Thyroid gland (tissue), 4 donors: Measurements from ENCODE around the gene MINDY4. TPM values are rescaled to one million over a fixed set of nuclear protein-coding genes. Genes with fewer than 3 reads are reported as not detected.

ENCODE experiments used
- DNase-seq, 2 donors: peaks; one replicate each; pipeline ENCODE4 v3.0.0-alpha.2; 2019
- H3K27ac ChIP-seq, 3 donors: fragments of 200-600 bp; sonication (generic); 1 replicate in 2 of 3; 2 replicates in 1 of 3; pipeline ENCODE4 v1.5.1; 2016 to 2019; ENCODE audit warnings: mild to moderate bottlenecking in 1 of 3, moderate library complexity in 1 of 3
- H3K27me3 ChIP-seq: fragments of 200-600 bp; sonication (generic); one replicate; pipeline ENCODE4 v1.5.1; 2019
- H3K36me3 ChIP-seq, 2 donors: fragments of 200-600 bp; sonication (generic); one replicate each; pipeline ENCODE4 v1.5.1; 2016 to 2019
- H3K4me1 ChIP-seq, 2 donors: fragments of 200-600 bp; sonication (generic); one replicate each; pipeline ENCODE4 v1.5.1; 2017 to 2019
- H3K4me3 ChIP-seq, 3 donors: fragments of 200-600 bp; sonication (generic); replicated peaks in 1 of 3; 1 replicate in 2 of 3; 2 replicates in 1 of 3; pipeline ENCODE4 v1.5.1; 2016; ENCODE audit warnings: mild to moderate bottlenecking in 1 of 3
- H3K9me3 ChIP-seq: fragments of 200-600 bp; sonication (generic); one replicate; pipeline ENCODE4 v1.5.1; 2017
- POLR2A ChIP-seq, 2 donors: fragments of 450-650 bp; IDR thresholded peaks; one replicate each; pipeline ENCODE4 v1.6.1; 2017; ENCODE audit warnings: antibody characterized with exemption in 2 of 2, mild to moderate bottlenecking in 2 of 2, moderate library complexity in 1 of 2
- WGBS, 2 donors: methylation state at CpG; one replicate each; pipeline ENCODE4 v1.1.5; 2017; 5-methylcytosine and 5-hydroxymethylcytosine counted together
- intact Hi-C: fragments of 100-400 bp; cut with DNase I; formaldehyde crosslinking; loops from one replicate; pipeline ENCODE4 v1.15.1; 2023
- total RNA-seq, 4 donors: library from RNA; depleted of rRNA; stranded (reverse); fragments of >200 nt; gene quantifications; one replicate each; pipeline ENCODE4 v1.2.3, GENCODE V29; 2016
- TF ChIP-seq, protein P1 (sequence below), 6 experiments: fragments of 200-600 bp in 3 of 6; fragments of 450-650 bp in 3 of 6; sonication (generic) in 3 of 6; IDR thresholded peaks; one replicate each; pipeline ENCODE4 v1.5.1; 2016 to 2019; ENCODE audit warnings: antibody characterized with exemption in 6 of 6, mild to moderate bottlenecking in 2 of 6, inconsistent platforms in 1 of 6, moderate library complexity in 1 of 6

MINDY4 gene
- total RNA-seq, 4 donors from 2014 or later = 17.9 to 33.2 (median 29.7) TPM

DNA sequence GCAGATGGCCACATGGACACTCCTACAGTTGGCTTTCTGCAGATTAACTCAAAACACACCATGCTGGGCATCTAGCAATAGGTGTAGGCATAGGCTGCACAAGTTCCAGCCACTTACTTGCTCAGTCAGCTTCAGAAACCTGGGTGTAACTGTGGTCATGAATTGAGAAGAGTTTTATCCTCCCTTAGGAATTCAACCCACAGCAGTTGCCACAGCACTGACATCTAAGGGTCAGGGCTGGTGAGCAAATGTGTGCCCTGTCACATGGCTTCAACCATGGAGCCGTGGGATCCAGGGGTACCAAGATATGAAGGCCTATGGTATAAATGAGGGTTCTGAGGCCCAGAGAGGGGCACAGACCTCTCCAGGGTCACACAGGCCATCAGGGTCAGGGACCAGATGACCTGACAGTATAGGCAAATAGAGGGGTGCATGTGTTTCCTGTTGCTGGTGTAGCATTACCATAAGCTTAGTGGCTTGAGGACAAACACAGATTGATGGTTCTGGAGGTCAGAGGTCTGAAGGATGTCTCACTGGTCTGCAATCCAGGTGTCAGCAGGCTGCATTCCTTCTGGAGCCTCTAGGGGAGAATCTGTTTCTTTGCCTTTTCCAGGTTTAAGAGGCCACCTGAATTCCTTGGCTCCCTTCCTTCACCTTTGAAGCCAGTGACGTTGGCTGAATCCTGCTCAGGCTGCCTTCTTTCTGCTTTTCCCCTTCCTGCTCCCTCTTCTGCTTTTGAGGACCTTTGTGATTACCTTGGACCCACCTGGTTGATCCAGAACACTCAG is 24.1 kb downstream of the MINDY4 start:
- intact Hi-C loops = loop anchor here (5.0 kb wide), 2 partner anchors 92 to 327 kb away; no protein-coding TSS in a partner anchor
- peak; percentile 58 to 70 for DNase-seq
- Histone ChIP-seq H3K27ac (peak overlapping the region; percentile 33 to 71 (median 64)), H3K4me1 (peaks cover 21 to 40% of the 10 kb centered on the region in 2 donors), H3K27me3 (no peaks in the 10 kb centered on the region), H3K36me3 (peaks cover 0 to 9% of the 10 kb centered on the region in 2 donors), H3K9me3 (no peaks in the 10 kb centered on the region), H3K4me3 (no peak overlapping the region)
- 57 to 58% methylated on average over 2 of the region's 2 CpGs for WGBS, 2 donors
- no peak for TF ChIP-seq POLR2A (IDR thresholded peaks at IDR 0.05)
- TF ChIP-seq, protein P1, sequence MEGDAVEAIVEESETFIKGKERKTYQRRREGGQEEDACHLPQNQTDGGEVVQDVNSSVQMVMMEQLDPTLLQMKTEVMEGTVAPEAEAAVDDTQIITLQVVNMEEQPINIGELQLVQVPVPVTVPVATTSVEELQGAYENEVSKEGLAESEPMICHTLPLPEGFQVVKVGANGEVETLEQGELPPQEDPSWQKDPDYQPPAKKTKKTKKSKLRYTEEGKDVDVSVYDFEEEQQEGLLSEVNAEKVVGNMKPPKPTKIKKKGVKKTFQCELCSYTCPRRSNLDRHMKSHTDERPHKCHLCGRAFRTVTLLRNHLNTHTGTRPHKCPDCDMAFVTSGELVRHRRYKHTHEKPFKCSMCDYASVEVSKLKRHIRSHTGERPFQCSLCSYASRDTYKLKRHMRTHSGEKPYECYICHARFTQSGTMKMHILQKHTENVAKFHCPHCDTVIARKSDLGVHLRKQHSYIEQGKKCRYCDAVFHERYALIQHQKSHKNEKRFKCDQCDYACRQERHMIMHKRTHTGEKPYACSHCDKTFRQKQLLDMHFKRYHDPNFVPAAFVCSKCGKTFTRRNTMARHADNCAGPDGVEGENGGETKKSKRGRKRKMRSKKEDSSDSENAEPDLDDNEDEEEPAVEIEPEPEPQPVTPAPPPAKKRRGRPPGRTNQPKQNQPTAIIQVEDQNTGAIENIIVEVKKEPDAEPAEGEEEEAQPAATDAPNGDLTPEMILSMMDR (IDR thresholded peaks at IDR 0.05) = peak in 3 of 6 experiments; percentile 19 to 52 (median 41)

DNA sequence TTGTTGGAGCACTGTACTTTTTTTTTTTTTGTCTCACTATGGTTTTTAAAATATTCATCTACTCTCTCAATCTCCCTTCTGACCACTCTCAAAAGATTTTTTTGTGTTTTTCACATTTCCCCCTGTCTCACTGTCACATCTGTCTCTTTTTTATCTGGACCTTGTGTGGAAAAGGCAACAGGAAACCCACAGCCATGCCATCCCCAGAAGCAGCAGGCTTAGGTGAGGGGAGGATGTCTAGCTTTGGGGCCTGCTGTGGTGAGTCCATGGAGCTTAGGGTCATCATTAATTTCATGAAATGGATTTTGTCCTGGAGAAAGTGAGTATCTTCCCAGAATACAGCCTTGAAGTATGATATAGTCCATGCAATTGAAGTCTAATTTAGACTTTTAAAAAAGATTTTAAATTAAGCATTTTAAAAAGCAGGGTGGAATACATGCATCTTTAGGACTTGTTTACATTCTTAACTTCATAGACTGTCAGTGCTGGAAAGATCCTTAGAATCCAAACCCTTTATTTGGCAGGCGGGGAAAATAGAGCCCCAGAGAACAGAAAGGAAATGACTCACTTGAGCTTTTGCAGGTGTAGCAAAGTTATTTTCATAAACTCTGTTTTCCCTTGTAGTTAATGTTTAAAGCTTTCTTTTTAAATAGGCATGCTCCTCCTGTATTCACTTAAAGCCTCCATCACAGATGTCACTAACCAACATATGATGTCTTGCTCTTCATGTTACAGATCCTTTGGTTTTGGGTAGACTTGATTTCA is 25.1 kb downstream of the MINDY4 start:
- peak overlapping the region; percentile 33 to 71 (median 64) for H3K27ac ChIP-seq
- no peaks in the 10 kb centered on the region for H3K9me3 ChIP-seq
- H3K4me3 ChIP-seq = no peak overlapping the region
- no peak for TF ChIP-seq POLR2A (IDR thresholded peaks at IDR 0.05)
- TF ChIP-seq, protein P1 (IDR thresholded peaks at IDR 0.05) = no peak
- intact Hi-C loops = loop anchor here (5.0 kb wide), 2 partner anchors 91 to 326 kb away; no protein-coding TSS in a partner anchor
- peaks cover 0 to 8% of the 10 kb centered on the region in 2 donors for H3K36me3 ChIP-seq
- WGBS, 2 donors = 71 to 75% methylated on average over 1 of the region's 1 CpG
- peaks cover 21 to 47% of the 10 kb centered on the region in 2 donors for H3K4me1 ChIP-seq
- no peak for DNase-seq
- no peaks in the 10 kb centered on the region for H3K27me3 ChIP-seq

DNA sequence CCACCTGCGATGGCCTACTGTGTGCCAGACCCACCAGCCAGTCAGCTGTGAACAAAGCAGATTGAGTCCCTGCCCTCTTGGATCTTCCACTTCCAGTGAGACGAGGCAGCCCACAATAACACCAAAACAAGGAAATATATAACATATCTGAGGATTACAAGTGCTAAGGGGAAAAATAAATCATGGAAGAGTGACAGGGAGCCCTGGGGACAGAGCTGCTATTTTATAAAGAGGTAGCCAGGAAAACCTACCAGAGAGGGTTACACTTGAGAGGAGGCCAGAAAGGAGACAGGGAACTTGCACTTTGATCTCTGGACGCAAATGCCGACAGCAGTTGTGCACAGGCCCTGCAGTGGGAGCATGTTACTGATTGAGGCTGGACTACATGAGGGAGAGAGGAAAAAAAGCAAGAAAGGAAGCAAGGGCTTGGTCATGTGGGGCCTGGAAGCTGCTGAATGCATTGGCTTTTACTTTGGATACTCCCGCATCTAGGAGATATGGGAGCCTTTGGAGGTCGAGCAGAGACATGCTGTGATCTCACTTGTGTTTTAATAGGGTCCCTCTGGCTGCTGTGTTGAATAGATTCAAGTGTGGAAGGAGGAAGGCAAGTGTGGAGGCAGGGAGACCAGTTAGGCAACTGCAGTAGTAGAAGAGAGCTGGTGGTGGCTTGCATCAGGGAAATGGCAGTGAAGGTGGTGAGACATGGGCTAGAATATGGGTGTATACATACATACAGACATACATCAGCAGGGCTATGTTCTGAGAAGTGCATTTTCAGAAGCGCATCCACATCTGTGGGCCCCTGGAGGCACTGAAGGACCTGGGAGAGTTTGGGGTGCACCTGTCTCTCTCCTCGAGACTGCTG is 26.2 kb downstream of the MINDY4 start:
- H3K4me3 ChIP-seq = no peak overlapping the region
- 72 to 77% methylated on average over 8 of the region's 8 CpGs for WGBS, 2 donors
- DNase-seq = no peak
- H3K4me1 ChIP-seq = peaks cover 21 to 47% of the 10 kb centered on the region in 2 donors
- intact Hi-C loops = loop anchor here (5.0 kb wide), 2 partner anchors 90 to 325 kb away; no protein-coding TSS in a partner anchor
- peak overlapping the region in 1 of 3 donors; percentile 2 for H3K27ac ChIP-seq
- TF ChIP-seq, protein P1 (IDR thresholded peaks at IDR 0.05) = no peak
- no peak for TF ChIP-seq POLR2A (IDR thresholded peaks at IDR 0.05)
- no peaks in the 10 kb centered on the region for H3K9me3 ChIP-seq
- no peaks in the 10 kb centered on the region for H3K36me3 ChIP-seq
- H3K27me3 ChIP-seq = no peaks in the 10 kb centered on the region

DNA sequence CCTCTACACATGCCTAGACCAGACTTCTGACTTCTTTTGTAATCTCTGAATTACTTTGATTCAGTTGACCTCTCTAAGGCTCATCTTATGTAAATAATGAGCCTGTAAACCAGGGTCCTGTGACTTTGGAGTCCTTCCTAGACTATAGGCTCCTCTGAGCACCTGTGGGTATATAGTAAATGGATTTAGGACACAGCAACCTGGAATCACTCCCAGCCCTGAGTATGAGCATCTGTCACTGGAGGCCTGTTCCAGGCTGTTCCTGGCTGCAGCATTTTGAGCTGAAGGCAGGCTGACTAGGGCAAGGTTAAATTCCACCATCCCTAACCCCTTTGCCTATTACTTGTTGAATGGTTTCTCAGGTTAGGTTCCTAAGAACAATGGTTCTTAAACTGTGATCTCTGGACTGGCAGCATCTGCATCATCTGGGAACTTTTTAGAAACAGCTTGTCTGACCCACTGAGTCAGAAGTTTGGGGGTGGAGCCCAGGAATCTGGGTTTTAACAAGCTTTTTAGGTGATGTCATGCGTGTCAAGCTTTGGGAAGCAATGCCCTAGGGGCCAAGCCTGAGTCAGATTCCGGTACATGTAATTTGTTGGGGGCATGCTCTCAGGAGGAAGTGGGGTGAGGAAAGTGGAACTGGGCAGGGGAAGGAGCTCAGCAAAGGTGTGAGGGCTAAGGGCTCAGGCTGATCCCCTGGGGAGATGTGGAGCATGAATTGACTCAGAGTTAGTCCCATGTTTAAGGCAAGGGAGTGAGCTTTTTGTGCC is 28.2 kb downstream of the MINDY4 start:
- no peak for TF ChIP-seq POLR2A (IDR thresholded peaks at IDR 0.05)
- no peak overlapping the region for H3K4me3 ChIP-seq
- intact Hi-C loops = loop anchor here (5.0 kb wide), 2 partner anchors 88 to 323 kb away; no protein-coding TSS in a partner anchor
- H3K27ac ChIP-seq = peak overlapping the region in 1 of 3 donors; percentile 32
- DNase-seq = peak in 1 of 2 donors; percentile 31
- no peaks in the 10 kb centered on the region for H3K9me3 ChIP-seq
- no peaks in the 10 kb centered on the region for H3K27me3 ChIP-seq
- peaks cover 23 to 54% of the 10 kb centered on the region in 2 donors for H3K4me1 ChIP-seq
- WGBS, 2 donors = 63 to 75% methylated on average over 2 of the region's 2 CpGs
- no peaks in the 10 kb centered on the region for H3K36me3 ChIP-seq
